HG03469 (cell line): ENCODE results near the gene NOC4L.
A peak's percentile ranks its signal among the peaks of the same experiment; 100 is the strongest.
"Not testable (repeated sequence)": the region's sequence is repeated elsewhere in the genome, so short reads cannot be mapped to it uniquely, and the experiment has no call there.

Experiments used
- ATAC-seq: cut with Tn5 transposase; IDR thresholded peaks from one replicate; pipeline ENCODE4 v1.9.1; 2021; ENCODE audit warnings: mild to moderate bottlenecking, moderate library complexity, moderate number of reproducible peaks; ENCODE audit not compliant: unreplicated experiment

Gene NOC4L

GRCh38 chr12:132144115-132144809, at the start of gene NOC4L, which contains the start of gene DDX51:
NOC4L (plus strand) TSS chr12:132144457; CDS start chr12:132144489, 32 bp downstream.
DDX51 (minus strand) TSS chr12:132144319; CDS start chr12:132144296, 23 bp downstream.
- ATAC-seq: peak; percentile 68

- no peak for ATAC-seq
Observed at GRCh38 chr12:132095520-132096409, 48.5 kb upstream of the NOC4L start.

- no peak for ATAC-seq
Observed at GRCh38 chr12:132099739-132100138, 44.5 kb upstream of the NOC4L start.

- ATAC-seq: no peak
Observed at GRCh38 chr12:132100306-132101065, 43.8 kb upstream of the NOC4L start.

GRCh38 chr12:132102297-132102696, 42.0 kb upstream of the NOC4L start:
- ATAC-seq: no peak

- ATAC-seq: not testable (repeated sequence)
Observed at GRCh38 chr12:132103072-132103471, 41.2 kb upstream of the NOC4L start.

GRCh38 chr12:132103542-132104308, 40.5 kb upstream of the NOC4L start:
- no peak for ATAC-seq

- no peak for ATAC-seq
Observed at GRCh38 chr12:132105467-132105866, 38.8 kb upstream of the NOC4L start.

GRCh38 chr12:132106921-132107320, 37.3 kb upstream of the NOC4L start:
- ATAC-seq: no peak

GRCh38 chr12:132108211-132108832, 35.9 kb upstream of the NOC4L start:
- ATAC-seq: no peak

GRCh38 chr12:132109741-132110140, 34.5 kb upstream of the NOC4L start:
- ATAC-seq: no peak

- no peak for ATAC-seq
Observed at GRCh38 chr12:132110677-132111076, 33.6 kb upstream of the NOC4L start.

- no peak for ATAC-seq
Observed at GRCh38 chr12:132111654-132112304, 32.5 kb upstream of the NOC4L start.

GRCh38 chr12:132114667-132115066, 29.6 kb upstream of the NOC4L start:
- ATAC-seq: no peak

- ATAC-seq: no peak
Observed at GRCh38 chr12:132115500-132115899, 28.8 kb upstream of the NOC4L start.

- ATAC-seq: no peak
Observed at GRCh38 chr12:132116709-132117557, 27.3 kb upstream of the NOC4L start.

GRCh38 chr12:132117558-132117875, 26.7 kb upstream of the NOC4L start:
- no peak for ATAC-seq

- ATAC-seq: no peak
Observed at GRCh38 chr12:132118876-132119275, 25.4 kb upstream of the NOC4L start.

GRCh38 chr12:132121283-132121682, 23.0 kb upstream of the NOC4L start:
- no peak for ATAC-seq
